ENCODE measurements around the gene LMAN1.

- no peak for TF ChIP-seq CTCF (IDR thresholded peaks at IDR 0.05; ENCODE audit: low read length)
- no peak for TF ChIP-seq EZH2 (IDR thresholded peaks at IDR 0.05; ENCODE audit: borderline replicate concordance, low read length)
Measured at GRCh38 chr18:59372975-59373374, 13.9 kb upstream of the LMAN1 start.
